ENCODE data around the gene SIK3. TPM values are rescaled to one million over a fixed set of nuclear protein-coding genes. Genes with fewer than 3 reads are reported as not detected.

The SIK3 gene
- polyA plus RNA-seq, 1 experiment, result 9.0 TPM

- H3K4me3 ChIP-seq (ENCODE audit: low read depth, low read length), result no peak overlapping the region
- H3K27me3 ChIP-seq (ENCODE audit: control insufficient read depth, insufficient read depth, low read length), result no peaks in the 10 kb centered on the region
- DNase-seq (ENCODE audit: low read depth, low spot score), result no peak
- ChIA-PET CTCF (interaction anchor here (1.0 to 3.8 kb wide), 3 partner anchors 11 to 209 kb away, joined by 3 to 27 read pairs (median 5); partner anchors contain the start of gene SIK3), POLR2A (no interaction called here)
- H3K27ac ChIP-seq (ENCODE audit: low read depth, low read length), result no peak overlapping the region
- no peak for TF ChIP-seq CTCF (IDR thresholded peaks at IDR 0.05; ENCODE audit: low read depth, low read length)
- H3K9me3 ChIP-seq (ENCODE audit: control insufficient read depth, insufficient read depth, low read length), result no peaks in the 10 kb centered on the region
These were observed 208.0 kb downstream of the SIK3 start for GRCh38 chr11:116890193-116890592.

- CTCF ChIA-PET, result interaction anchor here (0.6 to 3.8 kb wide), 6 partner anchors 9 to 250 kb away, joined by 3 to 27 read pairs (median 5); no protein-coding TSS in a partner anchor
- Histone ChIP-seq H3K27ac (ENCODE audit: low read depth, low read length) (no peak overlapping the region), H3K4me3 (ENCODE audit: low read depth, low read length) (no peak overlapping the region), H3K9me3 (ENCODE audit: control insufficient read depth, insufficient read depth, low read length) (no peaks in the 10 kb centered on the region), H3K27me3 (ENCODE audit: control insufficient read depth, insufficient read depth, low read length) (no peaks in the 10 kb centered on the region)
- POLR2A ChIA-PET, result interaction anchor here (1.4 kb wide), 1 partner anchor 53 kb away, joined by 3 read pairs; no protein-coding TSS in a partner anchor
- TF ChIP-seq CTCF (IDR thresholded peaks at IDR 0.05; ENCODE audit: low read depth, low read length), result no peak
- no peak for DNase-seq (ENCODE audit: low read depth, low spot score)
These were observed 209.2 kb downstream of the SIK3 start for GRCh38 chr11:116888884-116889549.

DNA sequence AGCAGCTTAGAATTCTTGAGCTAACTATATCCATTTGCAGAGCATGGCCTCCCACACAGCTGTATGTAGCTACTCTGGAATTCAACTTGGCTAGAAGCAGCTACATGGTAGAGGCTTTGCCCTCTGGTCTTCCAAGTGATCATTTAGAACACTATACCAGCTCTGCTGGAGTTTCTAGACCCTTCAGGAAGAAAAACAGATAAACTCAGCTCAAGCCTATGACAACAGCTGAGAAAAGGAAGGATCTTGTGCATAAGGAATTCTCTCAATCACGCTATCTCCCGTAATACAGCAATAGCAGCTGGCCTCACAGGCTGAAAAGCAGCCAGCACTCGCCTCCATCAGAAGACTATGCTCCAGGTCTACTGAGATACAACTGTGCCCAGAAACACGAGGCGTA is 210.2 kb downstream of the SIK3 start:
- ChIA-PET POLR2A (interaction anchor here (1.1 to 1.4 kb wide), 2 partner anchors 52 to 210 kb away, joined by 3 read pairs; partner anchors contain the start of gene SIK3), CTCF (interaction anchor here (0.9 to 3.8 kb wide), 6 partner anchors 8 to 220 kb away, joined by 3 to 27 read pairs (median 6); partner anchors contain the start of genes APOA5 and SIK3)
- DNase-seq (ENCODE audit: low read depth, low spot score), result no peak
- Histone ChIP-seq H3K9me3 (ENCODE audit: control insufficient read depth, insufficient read depth, low read length) (no peaks in the 10 kb centered on the region), H3K27me3 (ENCODE audit: control insufficient read depth, insufficient read depth, low read length) (no peaks in the 10 kb centered on the region), H3K27ac (ENCODE audit: low read depth, low read length) (no peak overlapping the region), H3K4me3 (ENCODE audit: low read depth, low read length) (no peak overlapping the region)
- no peak for TF ChIP-seq CTCF (IDR thresholded peaks at IDR 0.05; ENCODE audit: low read depth, low read length)

GRCh38 chr11:116885951-116886655 is 212.1 kb downstream of the SIK3 start:
- POLR2A ChIA-PET, result no interaction called here
- no peaks in the 10 kb centered on the region for H3K9me3 ChIP-seq (ENCODE audit: control insufficient read depth, insufficient read depth, low read length)
- H3K4me3 ChIP-seq (ENCODE audit: low read depth, low read length), result no peak overlapping the region
- H3K27me3 ChIP-seq (ENCODE audit: control insufficient read depth, insufficient read depth, low read length), result no peaks in the 10 kb centered on the region
- no peak for TF ChIP-seq CTCF (IDR thresholded peaks at IDR 0.05; ENCODE audit: low read depth, low read length)
- no peak overlapping the region for H3K27ac ChIP-seq (ENCODE audit: low read depth, low read length)
- peak; percentile 44 for DNase-seq (ENCODE audit: low read depth, low spot score)
- CTCF ChIA-PET, result interaction anchor here (0.7 to 3.0 kb wide), 7 partner anchors 9 to 287 kb away, joined by 3 to 12 read pairs (median 4); partner anchors contain the start of gene SIK3
